HCT116 (cell line): ENCODE data around the gene MLLT3. TPM values are rescaled to one million over a fixed set of nuclear protein-coding genes. Genes with fewer than 3 reads are reported as not detected.

Source experiments
- ATAC-seq: fragments of 200-7000 bp; cut with Tn5 transposase; 2 replicates; pipeline ENCODE4 v1.9.1; 2020; ENCODE audit warnings: mild to moderate bottlenecking, moderate library complexity
- BruUV-seq: library from RNA; stranded (reverse); fragments of 400-500 nt; replicated peaks from 2 replicates; lab custom pipeline; 2021; lab: Mats Ljungman, UMichigan
- CTCF ChIA-PET: fragments of 300-600 bp; sonication (Branson Sonifier 250); formaldehyde crosslinking; loops from one replicate; lab custom pipeline; 2021; ENCODE audit warnings: antibody characterized with exemption; lab: Charles Lee
- POLR2A ChIA-PET: fragments of 300-600, 350-600 bp; sonication (Branson Sonifier 250); formaldehyde crosslinking; loops from one replicate; lab custom pipeline; 2021; ENCODE audit warnings: antibody characterized with exemption; lab: Charles Lee
- RAD21 ChIA-PET, 2 experiments: fragments of 300-600 bp; sonication (Branson Sonifier 250); formaldehyde crosslinking; loops; one replicate each; lab custom pipeline; 2023; ENCODE audit warnings: low total read pairs in 2 of 2; ENCODE audit not compliant: uncharacterized antibody in 2 of 2, unreplicated experiment in 2 of 2, low non-redundant PET in 1 of 2; lab: Charles Lee
- DNase-seq: peaks from one replicate; pipeline ENCODE4 v3.0.0-alpha.2; 2010; ENCODE audit warnings: low read depth, low spot score
- H2AFZ ChIP-seq: fragments of 200-600 bp; shearing (Covaris generic), sonication (generic); 2 replicates; pipeline ENCODE4 v1.6.1; 2017; ENCODE audit warnings: low read depth, mixed run types, mixed read lengths, antibody characterized with exemption, low read length; ENCODE audit not compliant: poor library complexity, severe bottlenecking
- H3K27ac ChIP-seq: 2 replicates; pipeline ENCODE4 v1.5.1; 2012; ENCODE audit warnings: low read depth, low read length
- H3K27me3 ChIP-seq: fragments of 200-600 bp; sonication (generic); 2 replicates; pipeline ENCODE4 v1.6.1; 2016; ENCODE audit warnings: mixed run types, low read length, mixed read lengths; ENCODE audit not compliant: insufficient read depth
- H3K36me3 ChIP-seq, 2 experiments: fragments of 200-500 bp in 1 of 2; fragments of 200-600 bp in 1 of 2; sonication (Bioruptor generic) in 1 of 2; sonication (generic) in 1 of 2; 2 replicates each; pipeline versions ENCODE4 v1.5.1 to v1.6.1; 2014 to 2016; ENCODE audit warnings: low read length in 2 of 2, inconsistent platforms in 1 of 2, mixed read lengths in 1 of 2, mixed run types in 1 of 2; ENCODE audit not compliant: insufficient read depth in 2 of 2, control insufficient read depth in 1 of 2
- H3K4me1 ChIP-seq, 2 experiments: fragments of 200-600 bp in 1 of 2; sonication (generic) in 1 of 2; 2 replicates each; pipeline versions ENCODE4 v1.5.1 to v1.6.1; 2012 to 2017; ENCODE audit warnings: low read length in 2 of 2, inconsistent platforms in 1 of 2, mild to moderate bottlenecking in 1 of 2, mixed read lengths in 1 of 2, mixed run types in 1 of 2, moderate library complexity in 1 of 2; ENCODE audit not compliant: insufficient read depth in 2 of 2, control insufficient read depth in 1 of 2
- H3K4me2 ChIP-seq: fragments of 200-600 bp; sonication (generic); 2 replicates; pipeline ENCODE4 v1.6.1; 2017; ENCODE audit warnings: mixed run types, low read length, mixed read lengths
- H3K4me3 ChIP-seq, 2 experiments: fragments of 200-600 bp in 1 of 2; sonication (generic) in 1 of 2; replicated peaks in 1 of 2; 2 replicates each; pipeline ENCODE4 v1.5.1; 2011 to 2016; ENCODE audit warnings: low read length in 2 of 2, control low read depth in 1 of 2, low read depth in 1 of 2, mild to moderate bottlenecking in 1 of 2, mixed read lengths in 1 of 2, mixed run types in 1 of 2
- H3K79me2 ChIP-seq: fragments of 200-600 bp; sonication (generic); 2 replicates; pipeline ENCODE4 v1.6.1; 2017; ENCODE audit warnings: mild to moderate bottlenecking, mixed run types, low read length, moderate library complexity, mixed read lengths; ENCODE audit not compliant: insufficient read depth
- H3K9ac ChIP-seq: fragments of 200-600 bp; sonication (generic); 2 replicates; pipeline ENCODE4 v1.6.1; 2016; ENCODE audit warnings: low read length, mixed read lengths
- H3K9me2 ChIP-seq: fragments of 200-600 bp; sonication (generic), shearing (Covaris generic); 2 replicates; pipeline ENCODE4 v1.6.1; 2017; ENCODE audit warnings: mixed run types, mild to moderate bottlenecking, moderate library complexity; ENCODE audit not compliant: insufficient read depth
- H3K9me3 ChIP-seq, 2 experiments: fragments of 200-500 bp in 1 of 2; fragments of 200-600 bp in 1 of 2; sonication (Bioruptor generic) in 1 of 2; sonication (generic) in 1 of 2; 2 replicates each; pipeline ENCODE4 v1.6.1; 2014 to 2017; ENCODE audit warnings: low read length in 2 of 2, mixed read lengths in 2 of 2, inconsistent platforms in 1 of 2, low read depth in 1 of 2, mild to moderate bottlenecking in 1 of 2, mixed run types in 1 of 2, moderate library complexity in 1 of 2; ENCODE audit not compliant: control insufficient read depth in 1 of 2, insufficient read depth in 1 of 2
- H4K20me1 ChIP-seq: fragments of 200-600 bp; sonication (generic), shearing (Covaris generic); 2 replicates; pipeline ENCODE4 v1.6.1; 2017; ENCODE audit warnings: mixed run types, mild to moderate bottlenecking, moderate library complexity; ENCODE audit not compliant: insufficient read depth
- EGR1 ChIP-seq: IDR thresholded peaks from 2 replicates; pipeline ENCODE4 v1.6.1; 2012; ENCODE audit warnings: low read depth
- SRF ChIP-seq: IDR thresholded peaks from 2 replicates; pipeline ENCODE4 v1.6.1; 2012; ENCODE audit warnings: low read depth
- intact Hi-C: fragments of 100-400 bp; cut with micrococcal nuclease; formaldehyde crosslinking; loops from 2 replicates; pipeline ENCODE4 v1.10.0; 2022
- total RNA-seq: library from RNA; stranded (reverse); gene quantifications from one replicate; pipeline ENCODE4 v1.2.1, GENCODE V29; 2021; ENCODE audit not compliant: unreplicated experiment
- TF ChIP-seq, protein P1 (sequence below): IDR thresholded peaks from 2 replicates; pipeline ENCODE4 v1.6.1; 2012; ENCODE audit warnings: low read depth
- TF ChIP-seq, protein P2 (sequence below): IDR thresholded peaks from 2 replicates; pipeline ENCODE4 v1.6.1; 2012
- TF ChIP-seq, protein P3 (sequence below): IDR thresholded peaks from 2 replicates; pipeline ENCODE4 v1.6.1; 2012

Gene MLLT3
- total RNA-seq, 1 experiment from 2014 or later, result 4.3 TPM

DNA sequence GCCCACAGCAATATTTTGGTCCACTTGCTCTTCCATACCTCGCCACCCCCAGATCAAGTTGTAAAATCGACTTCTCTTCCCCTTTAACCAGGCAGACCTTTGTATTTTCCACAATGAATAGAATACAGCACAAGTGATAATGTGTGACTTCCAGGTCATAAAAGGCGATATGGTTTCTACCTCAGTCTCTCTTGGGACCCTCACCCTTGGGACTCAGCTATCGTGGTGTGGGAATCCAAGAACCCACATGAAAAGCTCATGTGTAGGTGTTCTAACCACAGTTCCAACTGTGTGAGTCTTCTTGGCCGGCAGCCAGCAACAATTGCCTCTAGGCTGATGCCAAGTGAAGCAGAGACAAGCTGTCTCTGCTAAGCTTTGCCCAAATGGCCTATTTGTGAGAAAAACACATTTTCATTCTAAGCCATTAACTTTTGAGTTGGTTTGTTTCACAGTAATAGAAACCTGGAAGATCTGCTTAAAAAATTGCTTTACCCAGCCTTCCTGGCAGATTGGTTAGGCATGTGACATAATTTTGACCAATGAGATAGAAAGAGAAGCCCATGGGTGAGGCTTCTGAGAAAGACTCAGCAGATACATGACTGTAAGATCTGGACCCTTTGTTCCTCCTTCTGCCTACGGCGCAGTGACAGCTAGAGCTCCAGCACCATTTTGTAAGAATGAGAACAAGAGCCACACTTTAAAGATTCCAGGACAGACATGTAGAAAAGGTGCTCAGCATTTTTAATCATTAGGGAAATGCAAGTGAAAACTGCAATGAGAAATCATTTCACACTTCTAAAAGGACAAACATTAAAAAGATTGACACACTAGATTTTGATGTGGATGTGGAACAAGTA, 18.3 kb upstream of the MLLT3 start (continued):
- TF ChIP-seq, protein P1, sequence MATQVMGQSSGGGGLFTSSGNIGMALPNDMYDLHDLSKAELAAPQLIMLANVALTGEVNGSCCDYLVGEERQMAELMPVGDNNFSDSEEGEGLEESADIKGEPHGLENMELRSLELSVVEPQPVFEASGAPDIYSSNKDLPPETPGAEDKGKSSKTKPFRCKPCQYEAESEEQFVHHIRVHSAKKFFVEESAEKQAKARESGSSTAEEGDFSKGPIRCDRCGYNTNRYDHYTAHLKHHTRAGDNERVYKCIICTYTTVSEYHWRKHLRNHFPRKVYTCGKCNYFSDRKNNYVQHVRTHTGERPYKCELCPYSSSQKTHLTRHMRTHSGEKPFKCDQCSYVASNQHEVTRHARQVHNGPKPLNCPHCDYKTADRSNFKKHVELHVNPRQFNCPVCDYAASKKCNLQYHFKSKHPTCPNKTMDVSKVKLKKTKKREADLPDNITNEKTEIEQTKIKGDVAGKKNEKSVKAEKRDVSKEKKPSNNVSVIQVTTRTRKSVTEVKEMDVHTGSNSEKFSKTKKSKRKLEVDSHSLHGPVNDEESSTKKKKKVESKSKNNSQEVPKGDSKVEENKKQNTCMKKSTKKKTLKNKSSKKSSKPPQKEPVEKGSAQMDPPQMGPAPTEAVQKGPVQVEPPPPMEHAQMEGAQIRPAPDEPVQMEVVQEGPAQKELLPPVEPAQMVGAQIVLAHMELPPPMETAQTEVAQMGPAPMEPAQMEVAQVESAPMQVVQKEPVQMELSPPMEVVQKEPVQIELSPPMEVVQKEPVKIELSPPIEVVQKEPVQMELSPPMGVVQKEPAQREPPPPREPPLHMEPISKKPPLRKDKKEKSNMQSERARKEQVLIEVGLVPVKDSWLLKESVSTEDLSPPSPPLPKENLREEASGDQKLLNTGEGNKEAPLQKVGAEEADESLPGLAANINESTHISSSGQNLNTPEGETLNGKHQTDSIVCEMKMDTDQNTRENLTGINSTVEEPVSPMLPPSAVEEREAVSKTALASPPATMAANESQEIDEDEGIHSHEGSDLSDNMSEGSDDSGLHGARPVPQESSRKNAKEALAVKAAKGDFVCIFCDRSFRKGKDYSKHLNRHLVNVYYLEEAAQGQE, result no peak

DNA sequence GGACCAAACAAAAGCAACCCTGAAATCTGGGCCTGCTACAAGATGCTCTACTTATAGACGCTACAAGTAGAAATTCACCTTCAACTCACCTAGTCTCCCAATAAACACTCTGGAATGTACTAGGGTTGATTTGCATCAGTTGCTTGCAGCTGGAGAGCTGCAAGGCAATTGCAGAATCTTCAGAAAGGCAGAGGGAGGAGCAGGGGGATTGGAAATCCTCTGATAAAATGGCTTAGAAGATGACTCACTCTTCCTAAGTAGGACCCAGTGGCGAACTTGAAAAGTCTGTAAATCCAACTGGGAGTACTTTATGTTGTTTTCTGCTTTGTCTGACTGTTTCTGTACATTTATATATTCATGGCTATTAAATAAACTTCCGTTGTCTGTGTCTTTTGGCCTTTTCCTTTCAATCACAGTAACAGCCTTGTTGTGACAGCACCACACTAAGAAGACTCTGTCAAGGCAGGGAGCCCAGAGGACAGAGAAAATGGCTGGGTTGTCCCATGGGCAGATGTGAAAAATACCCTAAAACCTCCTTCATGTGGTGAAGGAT, 14.7 kb upstream of the MLLT3 start:
- ChIA-PET CTCF (interaction anchor here (1.1 kb wide), 1 partner anchor 13 kb away, joined by 7 read pairs; no protein-coding TSS in a partner anchor), POLR2A (no interaction called here), RAD21 (no interaction called here)
- intact Hi-C loops, result no loop called here
- ATAC-seq, result no peak
- no peak overlapping the region for H3K27ac ChIP-seq
- no peaks in the 10 kb centered on the region for H4K20me1 ChIP-seq
- H3K27me3 ChIP-seq, result no peaks in the 10 kb centered on the region
- TF ChIP-seq, protein P2, sequence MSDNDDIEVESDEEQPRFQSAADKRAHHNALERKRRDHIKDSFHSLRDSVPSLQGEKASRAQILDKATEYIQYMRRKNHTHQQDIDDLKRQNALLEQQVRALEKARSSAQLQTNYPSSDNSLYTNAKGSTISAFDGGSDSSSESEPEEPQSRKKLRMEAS, result no peak
- TF ChIP-seq, protein P3, sequence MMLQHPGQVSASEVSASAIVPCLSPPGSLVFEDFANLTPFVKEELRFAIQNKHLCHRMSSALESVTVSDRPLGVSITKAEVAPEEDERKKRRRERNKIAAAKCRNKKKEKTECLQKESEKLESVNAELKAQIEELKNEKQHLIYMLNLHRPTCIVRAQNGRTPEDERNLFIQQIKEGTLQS, result no peak
- TF ChIP-seq SRF (no peak), EGR1 (no peak)
- no peaks in the 10 kb centered on the region for H3K36me3 ChIP-seq
- H3K4me3 ChIP-seq, result no peak overlapping the region
- H3K79me2 ChIP-seq, result no peaks in the 10 kb centered on the region
- H3K4me1 ChIP-seq, result peaks cover 3 to 8% of the 10 kb centered on the region in 2 experiments; a peak in 3 of 4 replicates
- no peak overlapping the region for H3K4me2 ChIP-seq
- H3K9me2 ChIP-seq, result no peaks in the 10 kb centered on the region
- DNase-seq, result no peak
- H3K9ac ChIP-seq, result no peak overlapping the region
- H2AFZ ChIP-seq, result no peak overlapping the region
- BruUV-seq, result no TSS peak
- no peaks in the 10 kb centered on the region for H3K9me3 ChIP-seq
